CD4-positive, alpha-beta T cell treated with Interferon alpha-2 for 1 hour (primary cell): ENCODE results near the gene ABCF1.
"Not testable (repeated sequence)": the region's sequence is repeated elsewhere in the genome, so short reads cannot be mapped to it uniquely, and the experiment has no call there.

Experiments
- DNase-seq, 2 donors: peaks; one replicate each; pipeline ENCODE4 v3.0.0-alpha.2; 2020 to 2022

ABCF1 gene

DNA sequence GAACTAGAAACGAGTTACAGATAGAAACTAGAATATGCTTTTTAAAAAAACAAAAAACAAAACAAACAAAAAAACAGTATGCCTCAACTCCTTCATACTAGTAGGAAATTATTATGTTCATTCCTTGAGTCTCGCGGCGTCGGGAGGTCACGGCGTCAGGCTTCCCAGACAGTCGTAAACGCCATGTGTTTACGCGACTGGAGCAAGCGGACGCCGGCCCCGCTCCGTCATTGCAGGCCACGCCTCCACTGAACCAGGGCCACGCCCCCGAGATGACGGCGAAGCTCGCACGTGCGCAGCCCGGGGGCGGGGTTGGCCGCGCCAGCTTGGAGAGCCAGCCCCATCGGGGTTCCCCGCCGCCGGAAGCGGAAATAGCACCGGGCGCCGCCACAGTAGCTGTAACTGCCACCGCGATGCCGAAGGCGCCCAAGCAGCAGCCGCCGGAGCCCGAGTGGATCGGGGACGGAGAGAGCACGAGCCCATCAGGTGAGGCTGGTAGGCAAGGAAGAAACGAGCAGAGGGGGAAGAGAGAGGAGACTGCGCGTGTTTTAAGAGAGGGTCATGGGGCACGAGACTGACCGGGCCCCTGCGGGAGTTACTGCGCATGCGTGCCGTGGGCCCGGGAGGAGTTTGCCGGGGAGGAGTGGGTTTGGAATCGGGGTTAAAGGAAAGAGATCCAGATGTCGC is at the start of gene ABCF1:
TSS of gene ABCF1 (plus strand) at position 368 of the 687 bp plus-strand sequence. CDS start at position 414, 46 bp downstream.
- DNase-seq = peak; percentile 98 to 99

DNA sequence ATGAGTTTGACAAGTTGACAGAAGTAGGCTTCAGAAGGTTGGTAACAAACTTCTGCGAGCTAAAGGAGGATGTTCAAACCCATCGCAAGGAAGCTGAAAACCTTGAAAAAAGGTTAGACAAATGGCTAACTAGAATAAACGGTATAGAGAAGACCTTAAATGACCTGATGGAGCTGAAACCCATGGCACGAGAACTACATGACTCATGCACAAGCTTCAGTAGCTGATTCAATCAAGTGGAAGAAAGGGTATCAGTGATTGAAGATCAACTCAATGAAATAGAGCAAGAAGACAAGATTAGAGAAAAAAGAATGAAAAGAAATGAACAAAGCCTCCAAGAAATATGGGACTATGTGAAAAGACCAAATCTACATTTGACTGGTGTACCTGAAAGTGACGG is 49.3 kb upstream of the ABCF1 start:
- not testable (repeated sequence) for DNase-seq

GRCh38 chr6:30526444-30526843 is 44.8 kb upstream of the ABCF1 start:
- DNase-seq = not testable (repeated sequence)

GRCh38 chr6:30529349-30529875 is 41.8 kb upstream of the ABCF1 start:
- DNase-seq = peak; percentile 20 to 37

- DNase-seq = no peak
Observed at GRCh38 chr6:30530014-30530413, 41.2 kb upstream of the ABCF1 start.

DNA sequence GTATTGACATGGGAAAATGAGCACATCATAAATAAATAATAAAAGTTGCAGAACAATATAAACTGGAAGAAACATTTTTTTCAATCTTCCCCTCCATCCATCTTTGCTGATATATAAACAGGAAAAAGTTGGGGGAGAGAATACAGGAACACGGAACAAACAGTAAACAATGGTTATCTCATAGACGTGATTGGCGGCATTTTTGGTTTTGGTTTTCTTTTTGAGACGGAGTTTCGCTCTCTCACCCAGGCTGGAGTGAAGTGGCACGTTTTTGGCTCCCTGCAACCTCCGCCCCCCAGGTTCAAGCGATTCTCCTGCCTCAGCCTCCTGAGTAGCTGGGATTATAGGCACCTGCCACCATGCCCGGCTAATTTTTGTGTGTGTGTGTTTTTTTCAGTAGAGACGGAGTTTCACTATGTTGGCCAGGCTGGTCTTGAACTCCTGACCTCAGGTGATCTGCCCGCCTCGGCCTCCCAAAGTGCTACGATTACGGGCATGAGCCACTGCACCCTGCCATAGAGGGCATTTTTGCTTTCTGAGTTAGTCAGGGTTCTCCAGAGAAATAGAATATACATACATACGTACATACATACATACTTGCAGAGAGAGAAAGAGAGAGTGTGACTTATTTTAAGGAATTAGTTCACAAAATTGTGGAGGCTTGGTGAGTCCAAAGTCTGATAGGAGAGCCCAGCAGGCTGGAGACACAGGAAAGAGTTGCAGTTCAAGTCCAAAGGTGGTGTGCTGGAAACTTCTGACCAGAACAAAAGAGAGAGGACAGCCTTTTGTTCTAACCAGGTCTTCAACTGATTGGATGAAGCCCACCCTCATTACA is 37.6 kb upstream of the ABCF1 start:
- DNase-seq = peak in 1 of 2 donors; percentile 64

DNA sequence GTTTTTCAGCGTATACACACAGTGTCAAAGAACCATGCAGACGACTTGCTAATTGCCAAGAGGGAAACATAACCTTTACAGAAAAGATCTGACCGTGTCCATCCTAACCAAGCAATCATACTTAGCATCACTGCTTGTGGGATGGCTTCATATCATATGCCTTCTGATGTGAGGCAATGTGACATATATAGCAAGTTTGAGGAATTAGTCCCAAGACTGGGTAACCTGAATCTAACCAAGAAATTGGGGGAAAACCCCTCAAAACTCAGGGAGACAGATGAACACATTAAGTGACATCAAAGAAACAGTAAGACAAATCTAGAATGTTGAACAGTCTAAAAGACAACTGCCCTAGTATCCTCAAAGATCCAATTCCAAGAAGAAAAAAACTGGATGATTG is 33.3 kb upstream of the ABCF1 start:
- no peak for DNase-seq

DNA sequence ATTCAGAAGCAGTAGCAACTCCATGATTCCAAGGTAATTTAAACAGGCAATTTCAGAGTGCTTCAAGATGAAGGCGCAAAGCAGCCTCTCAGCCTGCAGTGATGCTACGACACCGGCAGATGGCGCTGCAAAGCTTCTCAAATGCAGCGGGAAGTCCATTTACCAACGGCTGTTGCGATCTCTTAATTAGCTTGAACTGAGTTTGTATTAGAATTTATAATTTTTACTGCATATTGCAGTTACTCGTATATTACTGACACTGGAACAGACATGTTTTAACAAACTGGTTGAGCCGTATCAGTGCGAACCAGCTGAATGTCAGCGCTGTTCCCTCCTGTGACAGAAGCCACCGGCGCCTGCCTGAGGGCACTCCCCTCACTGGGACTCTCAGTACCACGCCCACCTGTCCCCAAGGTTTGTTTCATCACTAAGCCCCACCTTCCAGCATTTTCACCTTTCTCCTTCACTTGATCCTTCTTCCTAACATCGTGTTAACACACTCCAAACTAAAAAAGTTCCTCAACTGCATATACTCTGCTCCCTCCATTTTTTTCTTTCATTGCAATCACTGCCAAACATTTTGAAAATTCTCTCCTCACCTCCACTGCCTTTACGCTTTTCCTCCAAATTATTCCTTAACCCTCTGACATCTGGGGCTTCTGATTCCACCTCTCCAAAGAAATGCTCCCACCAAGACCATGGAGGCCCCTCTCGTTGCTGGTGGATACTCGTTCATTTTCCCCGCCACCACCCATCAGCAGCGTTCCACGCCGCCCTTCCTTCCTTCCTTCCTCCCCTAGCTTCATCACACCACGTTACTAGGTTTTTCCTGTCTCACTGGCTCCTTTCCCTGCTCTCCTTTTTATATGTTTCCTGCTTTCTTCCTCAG is 29.5 kb upstream of the ABCF1 start:
- DNase-seq = peak; percentile 82 to 88

DNA sequence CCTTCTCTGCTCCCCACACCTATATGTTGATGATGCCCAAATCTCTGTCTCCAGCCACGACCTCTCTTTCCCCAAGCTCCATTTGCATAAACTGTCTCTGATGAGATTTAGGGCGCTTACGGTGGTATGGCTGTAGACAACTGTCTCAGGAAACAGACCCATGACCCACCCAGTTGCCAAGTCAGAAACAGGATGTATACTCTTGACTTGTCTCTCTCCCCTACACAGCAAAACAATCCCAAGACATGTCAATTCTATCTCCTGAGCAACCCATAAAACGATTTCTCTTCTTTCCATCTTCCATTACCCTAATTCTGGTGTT is 28.9 kb upstream of the ABCF1 start:
- peak; percentile 41 to 62 for DNase-seq

DNA sequence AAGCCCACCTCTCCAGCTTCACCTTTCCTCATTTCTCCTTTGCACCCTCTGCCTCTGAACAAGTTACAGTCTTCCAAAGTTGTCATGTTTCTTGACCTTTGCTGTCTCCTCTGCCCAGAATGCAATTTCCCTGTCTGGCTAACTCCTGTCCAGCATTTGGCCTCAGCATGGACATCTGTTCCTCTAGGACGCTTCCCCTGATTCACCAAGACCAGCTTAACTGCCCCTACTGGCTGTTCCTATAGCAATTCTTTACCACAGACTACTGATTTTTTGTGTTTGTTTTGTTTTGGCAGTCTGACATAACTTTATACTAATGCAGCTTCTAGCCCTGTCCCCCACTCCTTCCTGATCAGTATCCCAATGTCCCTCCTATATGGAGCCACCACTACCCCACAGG is 28.3 kb upstream of the ABCF1 start:
- no peak for DNase-seq

- peak in 1 of 2 donors; percentile 54 for DNase-seq
Observed at GRCh38 chr6:30543821-30544220, 27.4 kb upstream of the ABCF1 start.

- peak; percentile 35 to 71 for DNase-seq
Observed at GRCh38 chr6:30544666-30545272, 26.5 kb upstream of the ABCF1 start.

DNA sequence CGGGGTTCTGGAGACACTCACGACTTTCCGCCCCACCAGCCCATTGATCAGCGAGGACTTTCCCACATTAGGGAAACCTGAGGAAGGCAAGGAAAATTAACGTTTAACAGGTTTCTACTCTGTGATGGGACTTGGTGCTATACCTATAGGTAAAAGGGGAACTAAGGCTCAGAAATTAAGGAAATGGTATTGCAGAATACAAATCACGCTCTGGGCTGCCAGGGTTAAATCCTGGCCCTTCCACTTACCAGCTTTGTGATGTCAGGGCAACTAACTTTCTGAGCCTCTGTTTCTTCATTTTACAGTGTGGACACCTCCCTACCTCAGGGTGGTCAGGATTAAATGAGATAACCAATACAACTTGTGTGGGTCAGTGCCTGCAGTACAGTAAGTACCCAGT is 23.8 kb upstream of the ABCF1 start:
- no peak for DNase-seq

GRCh38 chr6:30548375-30548774 is 22.9 kb upstream of the ABCF1 start:
- no peak for DNase-seq

DNA sequence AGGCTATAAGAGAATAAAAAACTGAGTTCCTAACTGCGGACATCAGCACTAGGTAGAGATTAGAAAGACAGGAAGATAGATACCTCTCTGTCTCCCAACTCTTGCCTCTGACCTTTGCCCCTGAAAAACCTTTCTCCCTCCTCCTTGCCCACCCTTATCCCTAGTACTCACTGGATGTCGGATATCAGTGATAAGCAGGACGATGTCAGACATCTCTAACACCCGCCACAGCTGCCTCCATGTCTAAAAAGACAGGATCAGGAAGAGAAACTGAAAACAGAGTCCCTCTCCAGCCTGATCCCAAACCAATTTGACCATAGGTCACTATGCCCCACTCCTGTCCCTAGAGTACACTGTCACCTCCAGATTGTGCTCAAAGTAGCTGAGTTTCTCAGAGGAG is 16.8 kb upstream of the ABCF1 start:
- no peak for DNase-seq

- DNase-seq = peak in 1 of 2 donors; percentile 15
Observed at GRCh38 chr6:30554962-30555815, 16.1 kb upstream of the ABCF1 start.

DNA sequence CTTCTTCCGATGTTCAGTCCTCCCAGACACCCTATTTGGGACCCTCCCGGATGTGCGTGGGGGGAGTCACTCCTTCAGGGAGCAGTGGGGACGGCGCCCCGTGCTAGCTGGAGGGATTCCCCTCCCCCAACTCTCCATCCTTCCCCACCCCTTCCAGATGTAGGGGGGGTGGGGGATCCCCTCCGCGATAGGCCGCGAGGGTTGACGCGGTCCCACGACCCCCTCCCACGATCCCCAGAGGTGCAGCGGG is 15.5 kb upstream of the ABCF1 start:
- no peak for DNase-seq

GRCh38 chr6:30556066-30556905 is 15.0 kb upstream of the ABCF1 start, which contains the start of gene GNL1:
Gene GNL1 (minus strand): TSS chr6:30556489. CDS start chr6:30556203, 286 bp downstream.
- DNase-seq = peak; percentile 97 to 99

GRCh38 chr6:30556906-30557682 is 14.1 kb upstream of the ABCF1 start, which contains the start of gene PRR3:
Gene PRR3 (plus strand): TSS chr6:30557295. CDS start chr6:30557345, 50 bp downstream.
- DNase-seq = peak; percentile 92 to 94

GRCh38 chr6:30557683-30557981 is 13.6 kb upstream of the ABCF1 start:
- DNase-seq = peak in 1 of 2 donors; percentile 67
